ENCODE data around the gene FGGY.
"Not testable (repeated sequence)": the region's sequence is repeated elsewhere in the genome, so short reads cannot be mapped to it uniquely, and the experiment has no call there.

FGGY gene

DNA sequence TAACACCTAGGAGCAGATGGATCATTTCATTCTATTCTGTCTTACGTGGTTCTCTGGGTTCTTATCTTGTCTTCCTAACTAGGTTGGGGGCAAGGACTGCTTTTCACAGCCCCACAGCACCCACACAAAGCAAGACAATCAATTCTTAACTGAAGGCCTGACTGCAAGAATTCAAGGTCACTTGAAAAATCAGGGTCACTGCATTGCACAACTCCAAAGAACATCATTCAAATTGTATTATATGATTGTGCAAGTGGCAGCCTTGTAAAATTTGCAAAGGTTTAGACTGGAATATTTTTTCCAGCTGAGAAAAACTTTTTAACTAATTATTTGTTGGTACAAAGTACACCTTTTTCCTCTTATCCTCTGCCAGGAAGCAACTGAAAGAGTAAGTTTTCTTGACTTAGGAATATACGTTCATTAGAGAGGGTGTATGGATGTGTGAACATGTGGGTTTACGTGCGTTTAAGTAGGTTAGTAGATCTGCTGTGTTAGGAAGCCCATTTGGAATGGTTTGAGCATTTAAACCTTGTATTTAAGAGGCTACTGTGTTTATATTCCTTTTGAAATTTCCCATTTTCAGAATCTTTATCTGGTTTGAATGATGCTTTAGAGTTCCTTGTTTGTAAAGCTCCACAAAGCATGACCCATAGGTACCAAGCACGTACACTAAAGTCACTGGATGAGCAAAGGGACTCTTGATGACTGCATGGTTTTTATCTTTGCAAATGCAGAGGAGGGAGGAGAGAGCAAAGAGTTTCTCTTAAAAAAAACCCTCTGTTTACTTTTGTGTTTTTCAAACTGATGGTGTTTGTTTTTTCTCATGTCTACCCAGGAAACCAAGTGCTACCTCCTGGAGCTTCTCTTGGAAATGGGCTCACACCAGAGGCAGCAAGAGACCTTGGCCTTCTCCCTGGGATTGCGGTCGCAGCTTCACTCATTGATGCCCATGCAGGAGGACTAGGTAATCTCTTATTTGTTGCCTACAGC lies 214.9 kb downstream of the FGGY start:
- no peak for DNase-seq (ENCODE audit: low spot score)

DNA sequence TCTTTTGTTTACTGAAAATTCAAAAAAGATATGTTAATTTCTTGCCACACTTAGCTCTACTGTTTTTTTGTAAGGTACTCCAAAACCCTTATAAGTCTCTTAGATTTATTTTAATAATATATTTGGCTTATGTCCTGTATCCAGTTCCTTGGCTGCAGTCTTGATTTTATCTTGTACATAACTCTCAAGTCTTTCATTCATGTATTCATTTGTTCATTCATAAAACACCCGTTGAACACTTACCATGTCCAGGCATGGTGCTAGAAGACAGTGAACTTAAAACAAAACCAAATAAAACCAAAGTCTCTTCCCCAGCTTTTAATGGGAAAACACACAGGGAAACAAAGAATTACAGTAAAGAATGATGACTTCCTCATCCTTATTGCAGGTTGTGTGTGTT lies 215.8 kb downstream of the FGGY start:
- DNase-seq (ENCODE audit: low spot score): no peak

DNA sequence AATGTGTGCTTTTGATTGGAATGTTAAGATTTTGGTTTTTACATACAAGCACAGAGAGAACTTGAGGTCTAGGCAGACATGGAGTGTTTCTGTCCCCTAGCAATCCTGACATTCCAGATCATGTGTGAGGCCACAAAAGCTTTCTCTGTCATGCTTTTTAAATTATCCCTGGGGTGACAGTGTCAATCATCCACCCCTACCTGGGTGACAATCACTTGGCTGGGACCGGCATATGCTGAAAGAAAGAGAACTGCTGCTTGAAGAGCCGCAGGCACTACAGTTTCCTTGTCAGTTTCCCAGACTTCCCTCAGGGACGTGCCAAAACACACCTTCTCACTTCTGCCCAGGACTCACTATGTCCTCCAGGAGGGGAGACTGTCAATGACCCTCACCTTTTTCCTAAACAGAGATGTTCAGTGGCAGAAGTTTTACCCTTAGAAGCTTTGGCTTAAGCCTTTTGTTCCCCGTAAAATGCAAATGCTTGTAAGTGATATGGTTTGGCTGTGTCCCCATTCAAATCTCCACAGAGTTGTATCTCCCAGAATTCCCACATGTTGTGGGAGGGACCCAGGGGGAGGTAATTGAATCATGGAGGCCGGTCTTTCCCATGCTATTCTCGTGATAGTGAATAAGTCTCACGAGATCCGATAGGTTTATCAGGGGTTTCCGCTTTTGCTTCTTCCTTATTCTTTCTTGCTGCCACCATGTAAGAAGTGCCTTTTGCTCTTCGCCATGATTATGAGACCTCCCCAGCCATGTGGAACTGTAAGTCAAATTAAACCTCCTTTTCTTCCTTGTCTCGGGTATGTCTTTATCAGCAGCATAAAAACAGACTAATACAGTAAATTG lies 217.4 kb downstream of the FGGY start:
- no peak for DNase-seq (ENCODE audit: low spot score)

DNA sequence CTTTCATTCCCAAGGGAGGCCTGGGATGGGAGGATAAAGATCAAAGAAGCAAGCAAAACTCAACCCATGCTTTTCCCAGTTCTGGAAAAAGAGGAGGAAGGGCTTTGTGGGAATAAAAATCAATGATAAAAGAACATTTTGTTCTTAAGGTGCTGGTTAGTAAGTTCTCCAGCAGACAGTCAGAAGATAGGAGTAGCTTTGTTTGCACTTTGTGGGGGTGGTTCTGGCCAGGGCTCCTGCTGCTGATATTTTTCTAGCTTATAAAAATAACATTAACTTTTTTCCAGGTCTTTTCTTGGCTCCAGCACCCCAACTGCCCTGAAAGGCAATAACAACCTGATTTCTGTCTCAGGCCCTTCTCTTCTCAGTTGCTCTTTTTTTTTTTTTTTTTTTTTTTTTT lies 220.0 kb downstream of the FGGY start:
- no peak for DNase-seq (ENCODE audit: low spot score)

DNA sequence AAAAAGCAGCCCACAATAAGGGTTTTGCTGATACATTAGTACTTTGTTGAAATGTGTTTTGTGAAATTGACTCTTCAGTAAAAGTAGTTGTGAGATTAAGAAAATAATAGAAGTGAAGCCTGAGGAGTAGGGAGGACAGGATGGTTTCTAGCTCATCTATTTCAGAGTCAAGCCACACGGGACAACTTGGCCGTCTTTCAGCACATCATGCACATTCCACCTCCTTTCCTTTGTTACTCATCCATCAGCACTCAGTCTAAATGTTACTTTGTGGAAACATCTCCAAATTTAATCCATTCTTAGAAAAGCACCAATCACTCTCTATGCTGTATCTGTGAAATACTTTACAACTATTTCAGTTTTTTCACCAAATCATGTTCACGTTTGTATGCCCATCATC lies 223.3 kb downstream of the FGGY start:
- no peak for DNase-seq (ENCODE audit: low spot score)

DNA sequence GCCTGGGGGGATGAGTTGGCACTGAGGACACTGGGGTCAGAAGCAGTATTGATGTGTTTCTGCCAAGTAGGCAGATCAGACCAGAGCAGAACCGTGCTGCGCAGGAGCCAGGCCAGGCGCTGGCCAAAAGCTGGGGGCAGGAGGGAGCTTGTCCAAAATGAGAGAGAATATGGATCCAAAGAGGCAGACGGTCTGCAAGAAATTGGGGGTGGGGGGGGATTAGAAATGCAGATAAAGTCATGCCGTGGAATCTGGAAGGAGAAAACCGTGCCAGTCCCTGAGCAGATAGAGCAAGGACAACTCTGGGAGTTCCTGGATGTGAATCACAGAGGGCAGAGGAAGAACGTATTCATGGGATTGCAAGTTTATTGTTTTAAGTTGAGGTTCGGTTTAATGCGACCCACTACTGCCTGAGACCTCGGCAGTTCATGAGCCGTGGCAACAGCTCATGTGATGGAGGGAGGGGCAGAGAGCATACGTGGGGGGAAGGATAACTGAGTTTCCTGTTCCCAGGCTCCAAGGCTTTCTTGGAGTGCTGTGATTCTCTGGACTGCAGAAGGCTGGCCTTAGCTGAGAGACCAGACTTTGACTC lies 224.0 kb downstream of the FGGY start:
- no peak for DNase-seq (ENCODE audit: low spot score)

DNA sequence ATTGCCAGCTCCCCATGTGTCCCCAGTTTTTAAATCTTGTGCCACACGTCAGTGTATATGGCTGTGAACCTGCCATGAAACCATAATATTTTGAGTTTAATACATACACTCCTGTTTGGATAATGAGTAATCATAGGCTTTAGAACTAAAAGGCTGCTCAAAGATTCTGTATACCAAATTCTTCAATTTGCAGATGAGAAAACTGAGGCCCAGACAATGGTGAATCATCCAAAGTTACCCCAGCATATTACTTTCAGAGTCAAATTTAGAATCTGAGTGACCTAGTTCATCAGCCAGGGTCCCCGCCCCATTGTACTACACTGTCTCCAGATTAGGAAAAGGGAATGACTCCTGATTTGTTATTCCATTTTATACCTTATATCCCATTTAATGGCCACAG lies 224.6 kb downstream of the FGGY start:
- DNase-seq (ENCODE audit: low spot score): no peak

DNA sequence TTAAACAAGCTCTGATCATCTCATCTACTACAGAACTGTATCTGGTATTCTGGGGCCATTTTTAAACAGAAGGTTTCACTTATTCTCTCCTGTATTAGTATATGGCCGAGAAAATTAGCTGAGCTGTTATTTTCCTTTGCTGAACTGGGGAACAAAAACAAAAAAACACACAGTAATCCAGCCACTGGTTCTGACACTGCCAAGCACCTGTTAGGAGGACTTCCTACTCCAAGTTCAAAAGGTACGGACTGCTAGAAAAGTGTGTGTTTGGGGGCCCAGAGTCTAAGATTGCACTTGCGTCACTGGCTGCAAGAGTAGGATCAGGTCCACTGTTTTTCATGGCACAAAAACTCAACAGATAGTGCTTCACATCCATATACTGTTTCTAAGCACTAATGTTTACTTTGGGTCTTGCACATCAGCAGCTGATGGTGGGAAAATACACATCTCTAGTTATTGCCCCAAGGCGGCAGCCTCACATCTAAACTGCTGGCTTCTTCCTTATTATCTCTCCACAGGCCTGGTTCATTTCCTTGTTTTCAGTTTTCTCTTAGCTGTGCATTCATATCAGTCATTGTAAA lies 226.1 kb downstream of the FGGY start:
- DNase-seq (ENCODE audit: low spot score): no peak

DNA sequence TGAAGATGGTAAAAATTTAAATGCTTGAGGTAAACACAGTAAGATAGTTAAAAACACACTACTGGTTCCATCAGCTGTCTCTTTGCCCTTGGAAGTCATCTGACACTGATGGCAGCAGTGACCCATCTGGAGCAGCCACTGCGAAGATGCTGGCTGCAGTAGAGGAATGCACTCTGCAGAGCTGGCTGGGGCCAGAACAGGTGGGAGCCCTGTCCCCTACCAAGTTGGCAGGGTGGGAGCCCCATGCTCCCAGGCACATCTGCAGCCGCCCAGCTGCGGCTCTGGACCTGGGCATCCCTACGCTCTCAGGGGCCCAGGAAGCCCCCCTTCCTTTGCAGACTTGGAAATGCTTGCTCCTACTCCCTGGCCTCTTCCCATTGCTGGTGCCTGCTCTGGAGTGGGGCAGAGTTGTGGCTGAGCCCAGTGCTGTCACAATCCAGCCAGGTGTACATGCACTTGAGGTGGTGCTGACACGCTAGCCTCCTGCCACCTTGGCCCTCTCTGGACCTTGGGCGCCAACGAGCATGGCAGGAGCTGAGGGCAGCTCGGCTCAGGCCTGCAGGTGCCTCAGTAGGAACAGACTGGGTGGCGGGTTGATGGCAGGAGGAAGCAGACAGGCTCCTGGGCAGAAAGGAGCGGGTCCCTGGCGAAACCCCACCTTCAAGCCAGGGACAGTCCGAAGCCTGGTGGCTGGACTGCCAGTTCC lies 227.0 kb downstream of the FGGY start:
- no peak for DNase-seq (ENCODE audit: low spot score)

DNA sequence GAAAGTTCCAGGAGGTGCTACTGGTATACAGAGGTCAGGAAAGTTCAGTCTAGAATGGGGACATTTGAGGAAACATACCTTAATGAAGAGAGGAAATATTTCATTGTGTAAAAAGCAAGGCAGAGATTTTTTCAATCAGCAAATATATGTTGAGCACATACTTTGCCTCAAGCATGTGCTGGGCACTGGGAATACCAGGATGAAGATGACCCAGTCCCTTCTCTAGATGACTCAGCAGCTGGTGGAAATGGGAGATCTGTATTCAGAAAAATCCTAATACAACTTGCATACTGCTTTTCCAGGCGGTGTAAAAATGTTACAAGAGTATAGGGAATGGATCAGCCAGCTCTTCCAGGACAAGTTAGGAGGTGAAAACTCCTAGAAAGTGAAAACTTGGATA lies 229.3 kb downstream of the FGGY start:
- no peak for DNase-seq (ENCODE audit: low spot score)

DNA sequence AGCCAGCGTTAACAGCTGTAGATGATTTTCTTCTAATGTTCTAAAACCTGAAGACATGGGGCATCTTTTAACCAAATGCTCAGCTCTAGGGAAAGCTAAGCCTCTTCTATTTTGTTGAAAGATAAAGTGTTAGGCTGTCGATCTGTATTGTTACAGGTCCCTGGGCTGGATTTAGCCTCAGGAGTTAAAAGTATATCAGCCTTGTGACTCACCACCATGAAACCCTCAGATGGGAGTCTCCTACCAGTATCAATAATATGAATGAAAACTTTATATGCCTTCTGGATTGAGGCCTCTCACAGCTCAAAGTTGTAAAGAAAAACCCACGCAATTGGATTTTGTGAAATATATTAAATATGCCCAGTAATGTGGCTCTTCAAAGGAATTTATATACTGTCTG lies 231.6 kb downstream of the FGGY start:
- DNase-seq (ENCODE audit: low spot score): no peak

DNA sequence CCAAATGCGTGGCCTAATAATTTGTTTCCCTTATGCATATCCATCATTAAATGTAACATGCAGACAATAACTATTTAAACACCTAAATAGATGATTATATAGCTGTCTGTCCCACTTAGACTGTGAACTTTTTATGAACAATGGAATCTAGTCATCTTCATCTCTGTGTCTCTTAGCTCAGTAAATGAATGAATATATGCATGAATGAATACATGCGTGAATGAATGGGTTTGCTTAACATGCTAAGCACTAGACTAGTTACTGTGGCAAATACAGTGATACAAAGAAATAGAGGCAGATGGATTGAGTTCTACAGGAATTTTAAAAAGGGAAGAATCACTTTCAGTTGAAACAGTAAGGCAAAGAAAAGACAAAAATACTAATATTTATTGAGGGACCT lies 232.0 kb downstream of the FGGY start:
- no peak for DNase-seq (ENCODE audit: low spot score)

DNA sequence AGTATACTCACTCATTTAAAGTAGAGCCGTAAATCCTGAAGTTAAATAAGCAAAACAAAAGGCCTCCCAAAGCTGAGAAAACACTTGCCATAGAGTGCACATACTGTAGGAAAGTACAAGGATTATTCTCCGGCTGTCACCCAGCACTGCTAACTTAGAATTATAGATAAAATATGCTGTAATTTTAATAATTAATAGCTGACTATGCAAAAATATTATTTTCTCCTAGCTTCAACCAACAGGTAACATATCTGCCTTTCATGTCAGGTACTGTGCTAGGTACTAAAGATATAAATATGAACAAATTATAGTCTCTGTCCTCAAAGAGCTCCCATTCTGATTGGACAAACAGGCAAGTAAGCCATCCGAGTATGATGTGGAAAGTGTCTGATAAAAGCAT lies 233.2 kb downstream of the FGGY start:
- DNase-seq (ENCODE audit: low spot score): no peak

DNA sequence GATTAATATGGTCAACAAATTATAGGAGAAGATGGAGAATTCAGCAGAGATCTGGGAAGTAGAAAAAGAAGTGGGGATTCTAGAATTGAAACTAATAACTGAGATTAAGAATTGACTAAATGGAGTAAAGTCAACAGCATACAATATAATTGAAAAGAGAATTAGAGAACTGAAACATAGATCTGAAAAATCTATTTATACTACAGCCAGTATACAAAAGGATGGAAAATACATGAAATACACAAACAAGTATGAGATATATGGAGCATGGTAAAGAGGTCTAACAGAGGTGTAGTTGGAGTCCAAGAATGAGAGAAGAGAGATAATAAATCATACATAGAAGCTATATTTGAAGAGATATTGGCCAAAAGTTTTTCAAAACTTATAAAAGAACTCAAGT lies 235.2 kb downstream of the FGGY start:
- no peak for DNase-seq (ENCODE audit: low spot score)

DNA sequence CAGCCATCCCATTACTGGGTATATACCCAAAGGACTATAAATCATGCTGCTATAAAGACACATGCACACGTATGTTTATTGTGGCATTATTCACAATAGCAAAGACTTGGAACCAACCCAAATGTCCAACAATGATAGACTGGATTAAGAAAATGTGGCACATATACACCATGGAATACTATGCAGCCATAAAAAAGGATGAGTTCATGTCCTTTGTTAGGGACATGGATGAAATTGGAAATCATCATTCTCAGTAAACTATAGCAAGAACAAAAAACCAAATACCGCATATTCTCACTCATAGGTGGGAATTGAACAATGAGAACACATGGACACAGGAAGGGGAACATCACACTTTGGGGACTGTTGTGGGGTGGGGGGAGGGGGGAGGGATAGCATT lies 241.6 kb downstream of the FGGY start:
- DNase-seq (ENCODE audit: low spot score): not testable (repeated sequence)

DNA sequence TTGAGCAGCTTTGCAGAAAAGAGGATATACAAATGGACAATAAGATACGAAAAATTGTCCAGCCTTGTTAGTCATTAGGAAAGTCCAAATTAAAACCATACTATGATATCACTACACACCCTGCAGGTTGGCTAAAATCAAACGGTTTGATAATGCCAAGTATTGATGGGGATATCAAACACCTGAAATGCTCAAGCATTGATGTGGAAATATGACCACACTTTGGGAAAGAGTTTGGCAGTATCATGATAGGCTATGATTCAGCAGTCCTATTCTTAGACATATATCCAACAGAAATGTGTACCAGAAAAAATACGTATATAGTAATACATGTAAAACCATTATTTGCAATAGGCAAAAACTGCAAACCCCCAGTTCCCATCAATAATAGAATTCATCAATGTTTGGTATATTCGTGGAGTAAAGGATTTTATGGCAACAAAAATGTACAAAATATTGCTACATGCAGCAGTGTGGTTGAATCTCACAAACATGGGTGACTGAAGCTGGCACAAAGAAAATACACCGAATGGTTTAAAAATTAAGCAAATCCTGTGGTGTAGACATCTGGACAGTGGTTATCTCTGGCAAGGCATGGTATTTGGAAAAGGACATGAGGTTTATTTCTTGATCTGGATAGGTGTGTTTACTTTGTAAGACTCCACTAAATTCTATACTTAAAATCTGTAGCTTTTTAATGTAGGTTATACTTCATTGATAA lies 243.2 kb downstream of the FGGY start:
- no peak for DNase-seq (ENCODE audit: low spot score)

DNA sequence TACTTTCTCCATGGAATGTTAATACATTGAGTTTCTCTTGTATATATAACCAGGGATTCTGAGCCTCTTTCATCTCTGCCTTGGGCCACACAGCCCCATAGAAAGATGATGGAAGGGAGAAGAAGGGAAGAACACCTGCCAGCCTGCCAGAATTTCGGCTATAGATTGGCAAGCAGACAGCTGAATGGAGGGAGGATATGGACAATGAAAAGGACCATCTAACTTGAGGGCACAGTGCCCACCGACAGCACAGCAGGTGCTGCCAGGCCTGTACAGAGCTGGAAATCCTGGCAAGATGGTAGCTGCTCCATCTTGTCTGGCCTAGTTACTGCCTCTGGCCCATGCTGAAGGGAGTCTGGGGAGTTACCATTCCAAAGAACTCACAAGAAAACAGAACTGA lies 244.3 kb downstream of the FGGY start:
- DNase-seq (ENCODE audit: low spot score): no peak

DNA sequence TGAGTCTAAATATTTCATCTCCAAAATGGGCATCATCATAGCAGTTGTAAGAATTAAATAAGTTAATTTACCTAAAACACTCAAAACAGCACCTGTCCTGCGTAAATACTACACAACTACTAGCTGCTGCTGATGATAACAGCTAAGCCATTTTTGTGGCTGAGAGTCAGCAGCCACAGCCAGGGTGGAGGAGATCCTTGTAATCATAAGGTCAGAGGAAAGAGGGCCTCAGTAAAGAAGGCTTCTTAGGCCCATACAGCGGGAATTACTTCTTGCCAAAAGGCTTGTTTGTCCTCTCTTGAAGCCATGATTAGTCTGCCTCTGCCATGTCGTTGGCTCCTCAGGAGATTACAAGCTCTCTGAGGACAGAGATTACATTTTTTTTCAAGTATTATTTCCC lies 245.0 kb downstream of the FGGY start:
- no peak for DNase-seq (ENCODE audit: low spot score)

DNA sequence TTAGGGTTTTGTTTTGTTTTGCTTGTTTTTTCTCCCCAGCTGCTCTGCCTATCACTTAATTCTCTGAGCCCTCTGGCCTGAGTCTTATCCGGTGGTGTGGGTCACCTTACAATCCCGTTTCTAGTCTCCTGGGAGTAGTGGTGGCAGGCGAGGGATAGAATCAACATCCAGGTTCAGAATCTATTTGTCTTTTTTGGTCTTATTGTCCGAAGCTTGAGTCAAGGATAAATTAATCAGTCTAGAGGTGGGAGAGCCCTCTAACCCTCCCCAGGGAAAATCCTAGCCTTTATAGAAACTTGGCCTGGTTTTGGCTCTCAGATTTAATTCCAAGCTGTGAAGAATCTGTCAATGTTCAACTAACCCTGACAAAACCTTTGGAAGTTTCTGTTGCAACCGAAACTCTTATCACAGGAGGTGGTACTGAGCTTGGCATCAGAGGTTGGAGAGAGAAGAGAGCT lies 246.3 kb downstream of the FGGY start:
- DNase-seq (ENCODE audit: low spot score): no peak

DNA sequence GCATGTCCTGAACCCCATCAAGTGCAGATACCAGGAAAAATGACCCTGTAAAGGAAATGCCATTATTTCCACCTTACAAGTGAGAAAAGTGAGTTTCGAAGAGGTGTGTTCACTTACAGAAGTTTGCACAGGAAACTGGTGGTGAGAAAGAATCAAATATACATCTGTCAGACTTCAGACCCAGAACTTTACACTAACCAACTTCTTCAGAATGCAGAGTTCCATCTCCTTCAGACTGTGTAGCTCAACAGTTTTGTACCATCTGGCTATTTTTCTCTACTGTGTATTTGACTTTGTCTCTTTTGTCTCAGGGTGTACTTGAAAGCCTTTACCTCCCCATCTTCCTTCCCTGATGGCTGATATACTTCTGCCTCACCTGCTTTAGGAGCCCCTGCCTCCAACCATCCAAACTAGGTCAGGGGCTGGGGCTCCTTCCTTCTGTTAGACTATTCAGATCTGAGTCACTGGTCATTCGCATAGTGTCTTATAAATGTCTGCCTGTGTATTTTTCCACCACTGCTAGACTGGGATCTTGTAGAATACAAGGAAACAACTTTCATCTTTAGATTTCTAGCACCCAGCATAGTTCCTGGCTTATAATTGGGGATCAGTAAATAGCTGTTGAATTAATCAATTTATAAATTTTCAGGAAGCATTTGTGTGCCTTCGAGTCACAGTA lies 247.9 kb downstream of the FGGY start:
- DNase-seq (ENCODE audit: low spot score): no peak

All from activated CD4-positive, alpha-beta T cell treated with anti-CD3 and anti-CD28 coated beads, Interleukin-2, Interleukin-4, amounts not matched to agents 100 ng/mL and 50 ng/mL, durations not matched to agents 16 hours and 8 hours (primary cell).